SW480 (cell line): Measurements from ENCODE around the gene ZNF236.
A peak's percentile ranks its signal among the peaks of the same experiment; 100 is the strongest.
"Not testable (repeated sequence)": the region's sequence is repeated elsewhere in the genome, so short reads cannot be mapped to it uniquely, and the experiment has no call there.

Source experiments
- DNase-seq: peaks from one replicate; pipeline ENCODE4 v3.0.0-alpha.2; 2016; ENCODE audit warnings: low spot score

ZNF236 gene

GRCh38 chr18:76988827-76989646 is 166.7 kb downstream of the ZNF236 start:
- no peak for DNase-seq

- no peak for DNase-seq
Observed at GRCh38 chr18:76989647-76990190, 167.4 kb downstream of the ZNF236 start.

- DNase-seq = not testable (repeated sequence)
Observed at GRCh38 chr18:76990343-76991020, 168.1 kb downstream of the ZNF236 start.

- no peak for DNase-seq
Observed at GRCh38 chr18:76991021-76991688, 168.8 kb downstream of the ZNF236 start.

- no peak for DNase-seq
Observed at GRCh38 chr18:76992226-76993084, 170.1 kb downstream of the ZNF236 start.

GRCh38 chr18:76993085-76993382 is 170.7 kb downstream of the ZNF236 start:
- DNase-seq = no peak

GRCh38 chr18:76993573-76993972 is 171.2 kb downstream of the ZNF236 start:
- no peak for DNase-seq

GRCh38 chr18:76994086-76994654 is 171.8 kb downstream of the ZNF236 start:
- DNase-seq = no peak

GRCh38 chr18:76995896-76996295 is 173.5 kb downstream of the ZNF236 start:
- DNase-seq = no peak

- DNase-seq = no peak
Observed at GRCh38 chr18:76996429-76996828, 174.1 kb downstream of the ZNF236 start.

- no peak for DNase-seq
Observed at GRCh38 chr18:76997951-76998808, 175.8 kb downstream of the ZNF236 start.

- no peak for DNase-seq
Observed at GRCh38 chr18:76999077-76999476, 176.7 kb downstream of the ZNF236 start.

- peak; percentile 1 for DNase-seq
Observed at GRCh38 chr18:77000527-77000926, 178.2 kb downstream of the ZNF236 start.

- no peak for DNase-seq
Observed at GRCh38 chr18:77001041-77001440, 178.7 kb downstream of the ZNF236 start.

GRCh38 chr18:77001979-77002378 is 179.6 kb downstream of the ZNF236 start:
- DNase-seq = no peak

- no peak for DNase-seq
Observed at GRCh38 chr18:77002496-77002895, 180.1 kb downstream of the ZNF236 start.

- DNase-seq = no peak
Observed at GRCh38 chr18:77003316-77003715, 181.0 kb downstream of the ZNF236 start.

GRCh38 chr18:77004555-77005380 is 182.4 kb downstream of the ZNF236 start:
- no peak for DNase-seq

GRCh38 chr18:77005651-77006195 is 183.4 kb downstream of the ZNF236 start:
- no peak for DNase-seq
